Stimulated activated CD4-positive, alpha-beta T cell treated with anti-CD3 and anti-CD28 coated beads, Interleukin-12 subunit alpha, Interleukin-12 subunit beta, amount 100 ng/mL, for 24 hours (primary cell): ENCODE results near the gene TCF12.

ENCODE experiments used
- DNase-seq, 2 experiments: peaks; one replicate each; pipeline ENCODE4 v3.0.0-alpha.2; 2020; ENCODE audit warnings: low read depth in 2 of 2

TCF12 gene

DNA sequence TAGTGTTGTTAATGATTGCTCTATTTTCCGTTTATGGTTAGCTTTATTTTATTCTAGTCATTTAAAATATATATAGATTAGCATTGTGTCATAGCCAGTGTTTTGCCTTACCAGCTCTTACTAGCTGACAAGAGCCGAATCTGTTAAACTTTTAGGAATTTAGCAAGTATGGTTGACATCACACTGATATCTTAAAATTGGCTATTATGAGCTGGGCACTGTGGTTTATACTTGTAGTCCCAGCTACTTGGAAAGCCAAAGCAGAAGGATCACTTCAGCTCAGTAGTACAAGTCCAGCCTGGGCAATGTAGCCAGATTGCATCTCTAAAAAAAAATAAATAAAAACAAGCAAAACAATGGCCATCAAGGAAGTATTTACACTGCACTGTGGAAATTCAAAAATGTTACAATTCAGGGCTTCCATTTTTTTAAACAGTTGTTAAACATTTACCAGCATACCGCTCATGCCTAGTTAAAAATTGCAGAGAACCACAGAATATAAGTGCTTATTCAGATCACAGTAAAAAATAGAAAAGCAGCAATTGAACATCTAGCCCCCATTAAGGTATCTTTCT, 249.5 kb downstream of the TCF12 start:
- DNase-seq, result no peak

DNA sequence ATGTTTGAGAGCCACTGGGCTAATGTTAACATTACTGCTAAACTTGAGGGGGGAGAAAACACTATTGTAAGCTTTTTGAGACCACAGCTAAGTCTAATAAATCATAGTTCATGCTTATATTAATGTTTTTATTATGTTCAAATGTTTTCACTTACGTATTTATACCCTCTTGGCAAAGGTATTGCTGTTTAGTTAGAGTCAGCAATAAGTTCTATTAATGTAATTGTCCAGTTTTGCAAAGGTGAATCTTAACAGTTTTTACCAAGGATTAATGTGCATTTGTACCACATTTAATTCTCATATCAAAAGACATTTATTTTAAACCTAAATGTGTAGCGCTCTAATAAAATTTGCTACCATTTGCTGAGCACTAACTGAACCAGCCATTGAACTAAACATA, 251.2 kb downstream of the TCF12 start:
- DNase-seq, result no peak

DNA sequence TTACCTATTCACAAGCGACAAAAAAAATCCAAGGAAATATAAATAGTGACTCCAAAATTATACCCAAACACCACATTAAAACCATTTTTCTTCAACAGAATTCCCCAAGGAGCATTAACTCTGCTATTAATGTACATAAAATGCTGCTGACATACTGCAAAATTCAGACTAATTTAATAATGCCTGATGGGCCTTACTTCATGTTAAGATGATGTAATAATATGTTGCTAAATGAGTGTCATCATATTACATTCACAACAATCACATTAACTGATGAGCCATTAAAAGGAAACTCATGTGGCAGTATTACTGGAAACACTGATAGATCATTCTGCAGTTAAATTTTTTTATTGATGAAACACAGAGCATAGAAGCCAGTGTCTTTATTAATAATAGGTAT, 253.0 kb downstream of the TCF12 start:
- no peak for DNase-seq

DNA sequence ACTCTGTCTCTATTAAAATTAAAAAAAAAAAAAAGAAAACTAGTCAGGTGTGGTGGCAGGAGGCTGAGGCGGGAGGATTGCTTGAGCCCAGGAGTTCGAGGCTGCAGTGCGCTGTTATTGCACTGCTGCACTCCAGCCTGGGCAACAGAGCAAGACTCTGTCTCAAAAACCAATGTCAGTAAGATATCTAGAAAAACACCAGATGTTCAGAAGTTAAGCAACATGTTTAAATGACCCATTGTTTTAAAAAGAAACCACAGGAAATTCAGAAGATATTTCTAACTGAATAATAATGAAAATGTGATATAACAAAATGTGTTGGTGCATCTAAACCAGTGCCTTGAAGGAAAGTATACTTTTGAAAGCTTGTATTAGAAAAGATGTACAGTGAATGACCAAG, 254.5 kb downstream of the TCF12 start:
- DNase-seq, result no peak

DNA sequence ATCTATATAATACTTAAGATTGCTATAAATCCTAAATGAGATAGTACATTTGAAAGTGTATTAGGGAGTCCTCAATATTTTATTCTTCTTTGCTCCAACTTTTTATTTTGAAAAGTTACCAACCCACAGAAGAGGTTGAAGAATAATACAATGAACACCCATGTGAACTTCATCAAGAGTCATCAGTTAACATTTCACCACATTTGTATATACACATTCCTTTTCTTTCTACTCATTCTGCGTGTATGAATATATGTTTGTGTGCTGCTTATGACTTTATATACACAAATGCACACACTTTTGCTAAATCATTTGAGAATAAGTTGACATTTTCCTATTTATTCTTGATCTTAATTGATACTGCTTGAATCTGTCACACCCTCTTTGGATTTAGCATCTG, 264.6 kb downstream of the TCF12 start:
- no peak for DNase-seq

DNA sequence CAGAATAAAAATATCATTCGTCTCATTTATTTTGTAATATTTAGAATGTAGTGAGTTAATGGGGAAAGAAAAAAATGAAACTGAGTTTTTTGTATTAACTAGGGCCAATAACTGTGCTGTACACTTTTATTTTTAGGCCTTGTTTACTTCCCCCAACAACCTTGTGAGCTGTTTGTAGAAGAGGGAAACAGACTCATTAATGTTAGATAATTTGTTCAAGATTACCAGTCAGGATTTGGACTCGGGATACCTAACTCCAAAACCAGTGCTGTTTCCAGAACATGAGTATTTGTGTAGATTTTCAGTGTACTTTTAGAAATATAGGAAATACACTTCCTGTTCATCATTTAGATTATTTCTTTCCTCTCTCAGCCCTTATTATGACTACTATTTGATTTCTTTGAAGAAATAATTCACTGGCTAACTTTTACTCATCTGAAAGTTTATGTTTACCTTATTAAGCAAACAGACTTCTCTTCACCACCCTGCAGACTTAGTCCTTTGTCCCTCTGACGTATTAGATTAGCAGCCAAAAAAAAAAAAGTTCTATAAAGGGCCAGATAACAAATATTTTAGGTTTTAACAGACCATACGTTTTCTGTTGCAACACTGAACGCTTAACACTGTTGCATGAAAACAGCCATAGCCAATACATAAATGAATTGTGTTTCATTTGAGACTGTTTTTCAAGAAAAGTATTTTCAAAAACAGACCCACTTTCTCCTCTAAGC, 265.3 kb downstream of the TCF12 start:
- no peak for DNase-seq

DNA sequence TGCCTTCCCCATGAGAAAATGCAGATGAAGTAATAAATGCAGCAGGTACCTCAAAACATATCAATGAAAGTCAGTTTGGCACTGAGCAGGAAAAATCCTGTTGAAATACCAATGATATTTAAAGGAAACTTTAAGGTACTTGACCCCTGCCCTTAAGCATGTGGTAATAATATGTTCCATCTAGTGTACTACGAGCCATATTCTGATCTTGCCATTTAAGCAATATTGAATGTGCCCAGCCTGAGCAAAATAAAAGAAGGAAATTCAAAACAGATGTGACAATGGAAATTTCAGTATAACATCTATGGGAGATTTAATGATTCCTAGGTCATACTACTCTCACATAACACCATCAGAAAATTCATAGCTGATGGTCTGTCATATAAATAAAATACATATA, 266.1 kb downstream of the TCF12 start:
- no peak for DNase-seq

DNA sequence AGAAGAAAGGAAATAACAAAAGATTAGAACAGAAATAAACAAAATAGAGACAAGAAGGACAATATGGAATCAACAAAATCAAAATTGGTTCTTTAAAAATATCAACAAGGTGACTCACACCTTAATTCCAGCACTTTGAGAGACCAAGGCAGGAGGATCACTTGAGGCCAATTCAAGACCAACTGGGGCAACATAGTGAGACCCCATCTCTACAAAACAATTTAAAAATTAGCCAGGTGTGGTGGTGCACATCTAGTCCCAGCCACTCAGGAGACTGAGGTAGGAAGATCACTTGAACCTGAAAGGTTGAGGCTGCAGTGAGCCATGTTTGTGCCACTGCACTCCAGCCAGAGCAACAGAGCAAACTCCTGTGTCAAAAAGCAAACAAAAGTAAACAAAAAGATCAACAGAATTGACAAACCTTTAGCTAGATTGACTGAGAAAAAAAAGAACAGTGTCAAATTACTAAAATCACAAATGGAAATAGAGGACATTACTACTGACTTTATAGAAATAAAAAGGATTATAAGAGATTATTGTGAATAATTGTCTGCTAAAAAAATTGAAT, 267.1 kb downstream of the TCF12 start:
- DNase-seq, result no peak

DNA sequence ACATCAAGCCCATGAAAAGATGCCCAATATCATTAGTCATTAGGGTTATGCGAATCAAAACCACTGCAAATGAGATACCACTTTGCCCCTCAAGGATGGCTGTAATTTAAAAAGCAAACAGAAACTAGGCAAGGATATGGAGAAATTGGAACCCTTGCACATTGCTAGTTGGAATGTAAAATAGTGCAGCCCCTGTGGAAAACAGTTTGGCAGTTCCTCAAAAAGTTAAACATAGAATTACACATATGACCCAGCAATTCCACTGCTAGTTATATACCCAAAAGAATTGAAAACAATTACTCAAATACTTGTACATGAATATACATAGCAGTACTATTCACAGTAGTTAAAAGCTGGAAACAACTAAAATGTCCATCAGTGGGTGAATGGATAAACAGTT, 271.0 kb downstream of the TCF12 start:
- no peak for DNase-seq

DNA sequence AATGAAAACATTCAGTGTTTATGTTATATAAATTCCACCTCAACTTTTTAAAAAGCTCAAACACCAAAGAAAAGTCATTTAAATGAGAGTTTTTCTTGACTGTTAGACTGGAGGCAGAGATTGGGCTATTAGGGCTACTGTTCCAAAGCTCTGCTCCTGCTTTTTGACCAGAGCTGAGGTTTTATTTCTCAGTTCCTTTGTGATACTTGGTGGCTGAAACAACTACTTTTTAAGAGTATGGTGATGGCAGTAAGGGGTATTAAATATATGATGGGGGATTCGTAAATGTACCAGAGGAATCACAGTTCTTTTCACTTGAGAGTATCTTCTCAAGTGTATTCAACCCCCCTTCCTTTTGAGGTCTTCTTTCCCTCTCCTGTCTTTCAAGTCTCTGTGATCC, 271.8 kb downstream of the TCF12 start:
- no peak for DNase-seq

DNA sequence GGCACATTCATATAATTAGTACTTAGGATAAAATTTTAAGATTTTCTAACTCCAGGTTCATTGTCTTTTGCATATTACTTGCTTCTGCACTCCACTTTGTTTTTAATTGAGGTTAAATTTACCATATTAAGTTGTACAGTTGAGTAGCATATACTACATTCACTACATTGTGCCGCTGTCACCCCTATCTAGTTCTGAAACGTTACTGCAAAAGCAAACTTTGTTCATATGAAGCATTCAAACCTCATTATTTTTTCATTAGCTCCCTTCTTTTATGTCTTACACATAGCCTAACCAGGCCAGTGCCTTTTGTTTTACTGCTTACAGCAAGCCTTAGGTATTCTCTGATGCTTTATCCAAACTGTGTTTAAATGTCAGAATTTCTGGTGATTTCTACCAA, 274.7 kb downstream of the TCF12 start:
- no peak for DNase-seq

DNA sequence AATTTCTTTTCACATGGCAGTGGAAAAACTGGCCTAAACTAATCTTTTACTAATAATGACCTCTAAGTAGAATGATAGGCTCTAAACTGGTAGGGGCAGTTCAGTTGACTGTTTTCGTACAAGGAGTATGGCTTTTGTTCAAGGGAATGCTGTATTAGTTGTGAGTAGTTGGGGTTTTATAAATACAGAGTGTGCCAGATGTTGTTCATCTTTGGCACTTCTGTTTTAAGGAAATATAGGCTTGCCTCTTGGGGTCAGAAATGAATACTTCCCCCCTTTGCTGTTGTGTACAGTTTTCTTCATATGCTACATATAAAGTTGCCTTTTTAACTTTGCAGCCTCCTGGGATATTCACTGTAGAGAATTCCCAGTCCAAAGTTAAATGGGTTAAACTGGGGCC, 276.9 kb downstream of the TCF12 start:
- no peak for DNase-seq

DNA sequence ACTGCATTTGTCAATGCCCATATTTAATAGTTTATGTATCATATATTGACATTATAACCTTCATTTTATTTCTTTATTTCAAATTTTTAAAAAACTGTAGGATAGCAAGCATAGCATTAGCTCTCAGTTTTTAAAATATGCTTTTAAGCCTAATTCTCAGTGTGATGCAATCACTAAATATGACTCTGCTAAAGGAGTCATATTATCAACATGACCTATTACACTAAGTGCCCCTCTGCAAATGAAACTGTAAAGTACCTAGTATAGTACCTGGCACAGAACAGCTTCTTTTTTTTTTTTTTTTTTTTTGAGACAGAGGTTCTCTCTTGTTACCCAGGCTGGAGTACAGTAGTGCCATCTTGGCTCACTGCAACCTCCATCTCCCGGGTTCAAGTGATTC, 278.4 kb downstream of the TCF12 start:
- DNase-seq, result no peak

DNA sequence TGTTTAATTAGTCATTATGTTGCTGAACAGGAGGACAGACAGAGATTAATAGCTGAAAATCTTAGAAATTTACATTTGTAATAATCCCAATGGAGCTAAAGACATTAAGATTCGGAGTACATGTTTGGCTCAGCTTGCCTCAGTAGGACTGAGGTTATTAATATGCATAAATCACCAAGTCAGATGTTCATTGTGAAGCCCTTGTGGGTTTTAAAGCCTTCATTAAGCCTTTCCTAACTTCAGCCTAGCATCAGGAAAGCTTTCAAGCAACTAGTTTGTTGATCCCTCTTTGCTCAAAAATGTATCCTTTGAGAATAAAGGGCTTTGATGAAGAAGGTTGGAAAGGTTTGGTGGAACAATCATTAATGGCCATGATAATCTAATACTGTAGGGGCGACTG, 279.7 kb downstream of the TCF12 start:
- DNase-seq, result no peak

DNA sequence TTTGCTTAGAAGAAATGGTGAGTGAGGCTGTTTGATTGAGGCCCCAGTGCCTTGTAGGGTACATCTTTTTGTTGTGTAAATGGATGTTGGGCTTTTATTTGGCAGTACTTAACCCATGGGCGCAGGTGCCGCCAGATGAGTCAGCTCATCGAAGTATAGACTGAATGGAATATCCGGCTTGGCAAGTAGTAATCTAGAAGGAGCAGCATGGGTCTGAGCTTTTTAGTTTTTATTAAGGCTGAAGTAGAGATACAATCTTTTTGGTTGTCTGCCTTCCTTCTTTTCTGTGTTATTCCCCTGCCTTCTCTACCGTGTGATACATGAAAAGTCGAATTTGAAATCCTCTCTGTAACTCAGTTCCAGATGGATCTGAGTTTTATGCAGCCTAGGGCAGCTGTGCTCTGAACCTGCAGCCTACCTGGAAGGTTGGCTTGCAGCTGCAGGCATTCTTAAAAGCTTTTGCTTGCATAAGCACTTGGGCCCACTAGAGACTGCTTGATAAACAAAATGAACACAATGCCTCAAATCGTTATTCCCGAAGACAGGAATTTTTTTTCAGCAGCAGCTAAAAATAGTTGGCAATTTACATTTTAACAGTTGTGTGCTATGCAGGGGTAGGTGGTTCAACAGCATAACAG, 280.3 kb downstream of the TCF12 start:
- no peak for DNase-seq

DNA sequence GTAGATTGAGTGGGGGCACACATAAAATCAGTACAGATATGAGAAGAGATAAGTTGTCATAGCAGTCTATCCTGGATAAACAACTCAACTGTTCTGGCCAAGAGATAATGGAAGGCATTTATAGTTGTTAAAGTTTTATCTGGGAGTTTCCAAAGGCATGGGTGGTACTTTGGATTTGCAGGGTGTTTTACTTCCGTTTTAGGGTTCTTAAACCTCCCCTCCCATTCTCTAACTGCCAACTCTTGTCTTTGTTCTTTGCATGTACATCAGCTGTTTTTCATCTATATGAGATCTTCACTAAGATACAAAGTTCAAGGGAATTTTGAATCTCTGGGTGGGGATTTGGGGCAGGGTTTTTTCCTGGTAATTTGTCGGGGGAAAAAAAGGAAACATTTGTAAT, 283.1 kb downstream of the TCF12 start:
- DNase-seq, result no peak

DNA sequence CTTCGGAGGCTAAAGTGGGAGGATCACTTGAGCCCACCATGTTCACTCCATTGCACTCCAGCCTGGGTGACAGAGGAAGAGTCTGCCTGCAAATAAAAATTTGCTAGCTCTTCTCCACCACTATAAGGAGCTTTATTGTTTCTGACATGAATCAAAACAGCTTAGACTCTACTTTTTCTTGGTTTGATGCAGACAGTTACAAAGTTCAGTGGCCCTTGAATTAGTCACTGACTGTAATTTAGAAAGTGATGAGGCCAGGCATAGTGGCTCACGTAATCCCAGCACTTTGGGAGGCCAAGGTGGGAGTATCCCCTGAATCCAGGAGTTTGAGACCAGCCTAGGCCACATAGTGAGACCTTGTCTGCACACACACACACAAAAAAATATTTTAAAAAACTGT, 285.5 kb downstream of the TCF12 start:
- no peak for DNase-seq

DNA sequence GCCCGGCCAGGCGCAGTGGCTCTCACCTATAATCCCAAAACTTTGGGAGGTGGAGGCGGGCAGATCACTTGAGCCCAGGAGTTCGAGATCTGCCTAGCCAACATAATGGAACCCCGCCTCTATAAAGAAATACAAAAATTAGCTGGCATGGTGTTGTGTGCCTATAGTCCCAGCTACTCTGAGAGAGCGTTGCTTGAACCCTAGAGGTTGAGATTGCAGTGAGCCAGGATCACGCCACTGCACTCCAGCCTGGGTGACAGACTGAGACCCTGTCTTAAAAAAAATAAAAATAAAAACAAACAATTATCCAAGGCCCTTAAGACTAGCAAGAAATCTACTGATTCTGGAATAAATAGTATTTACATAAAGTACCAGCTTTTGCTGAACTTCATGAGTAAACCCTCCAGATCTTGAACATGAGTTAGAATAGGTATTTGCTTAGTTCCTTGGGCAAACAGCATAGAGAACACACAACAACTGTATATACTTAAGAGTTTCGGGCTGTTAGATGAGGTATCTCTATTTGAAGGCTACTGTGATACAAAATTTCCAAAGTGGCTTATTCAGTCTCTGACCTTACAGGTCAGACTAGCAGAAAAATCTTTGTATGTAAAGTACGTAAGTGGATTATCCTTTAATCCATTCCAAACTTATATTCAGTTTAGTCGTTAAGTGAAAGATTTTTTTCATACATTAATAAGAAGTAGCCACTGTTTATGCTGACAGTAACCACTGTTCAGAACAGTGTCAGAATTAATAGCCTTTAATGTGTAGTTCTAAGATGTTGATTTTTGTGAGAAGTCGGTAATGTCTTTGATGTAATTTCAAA, 286.8 kb downstream of the TCF12 start:
- no peak for DNase-seq

DNA sequence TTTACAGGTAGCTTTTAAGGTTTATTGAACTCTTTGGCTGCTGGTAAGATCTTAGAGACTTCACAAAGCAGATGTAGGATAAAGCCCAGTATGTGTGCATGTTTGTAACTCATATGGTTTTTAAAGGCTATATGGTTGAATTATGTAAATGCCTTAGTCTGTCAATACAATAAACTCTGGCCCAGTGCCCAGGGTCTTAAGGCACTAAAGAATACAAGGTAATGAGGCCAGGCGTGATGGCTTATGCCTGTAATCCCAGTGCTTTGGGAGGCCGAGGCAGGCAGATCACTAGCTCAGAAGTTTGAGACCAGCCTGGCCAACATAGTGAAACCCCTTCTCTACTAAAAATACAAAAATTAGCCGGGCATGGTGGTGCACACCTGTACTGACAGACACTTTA, 287.6 kb downstream of the TCF12 start:
- no peak for DNase-seq

DNA sequence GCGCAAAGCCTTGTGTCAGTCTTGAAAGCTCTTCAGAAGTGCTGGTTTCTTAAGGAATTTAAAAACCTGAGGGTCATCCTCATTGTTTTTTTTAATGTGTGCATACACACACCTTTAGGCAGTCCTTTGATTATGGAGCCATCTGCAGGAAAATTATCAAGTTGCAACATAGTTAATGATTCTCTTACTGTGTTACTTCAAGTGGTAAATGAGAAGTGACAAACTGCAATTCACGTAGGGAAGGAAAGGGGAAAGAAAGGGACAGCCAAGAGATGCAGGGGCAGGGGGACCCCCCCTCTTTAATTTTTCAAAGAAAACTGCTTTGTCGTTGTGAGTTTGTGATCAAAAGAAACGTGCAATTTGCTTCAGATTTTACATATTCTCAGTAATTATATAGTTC, 295.4 kb downstream of the TCF12 start:
- DNase-seq, result no peak

DNA sequence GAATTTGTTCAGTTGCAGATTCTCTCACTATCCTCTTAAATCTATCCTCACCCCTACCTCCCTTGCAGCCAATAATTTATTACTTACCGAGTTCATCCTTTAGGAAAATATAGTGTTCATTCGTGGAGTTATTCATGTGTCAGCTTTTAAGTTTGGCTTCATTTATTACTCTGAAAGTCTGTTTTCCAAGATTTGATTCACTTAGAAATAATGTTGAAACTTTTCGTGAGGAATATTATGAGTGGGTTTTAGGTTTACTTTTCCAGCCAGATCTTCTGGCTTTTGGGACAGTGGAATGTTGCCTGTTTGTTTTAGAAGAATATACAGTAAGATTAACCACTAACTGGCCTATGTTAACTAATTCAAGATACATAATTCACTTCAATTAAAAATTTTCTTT, 296.9 kb downstream of the TCF12 start:
- DNase-seq, result no peak

DNA sequence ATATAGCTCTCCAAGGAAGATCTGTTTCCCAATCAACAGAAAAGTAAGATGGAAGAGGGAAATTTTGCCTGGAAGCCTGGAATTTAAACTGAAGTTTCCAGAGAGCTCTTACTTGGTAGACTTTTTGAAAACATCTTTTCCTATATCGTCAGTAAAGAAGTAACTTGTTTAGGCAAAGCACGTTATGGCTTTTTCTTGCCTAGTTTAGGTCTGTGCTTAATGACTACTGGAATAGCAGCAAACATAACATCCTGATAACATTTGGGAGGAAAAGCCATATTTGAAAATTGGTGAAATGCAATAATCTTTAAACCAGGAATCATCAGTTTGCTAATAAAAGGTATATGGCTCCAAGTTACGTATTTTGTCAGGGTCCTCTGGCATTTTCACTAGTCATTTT, 297.4 kb downstream of the TCF12 start:
- DNase-seq, result no peak
